HepG2 (cell line): ENCODE results near the gene ZCCHC4. TPM values are rescaled to one million over a fixed set of nuclear protein-coding genes. Genes with fewer than 3 reads are reported as not detected.
A peak's percentile ranks its signal among the peaks of the same experiment; 100 is the strongest.

Source experiments
- AHR ChIP-seq: IDR thresholded peaks from 2 replicates; pipeline ENCODE4 v1.6.1; 2018; ENCODE audit warnings: missing genetic modification reagents, missing compliant biosample characterization
- ARNTL ChIP-seq: sonication (generic); formaldehyde crosslinking; IDR thresholded peaks from 2 replicates; pipeline ENCODE4 v1.4.0; 2020; ENCODE audit warnings: mild to moderate bottlenecking, missing genetic modification reagents
- ATRX ChIP-seq: sonication (generic); formaldehyde crosslinking; IDR thresholded peaks from 2 replicates; pipeline ENCODE4 v1.4.0; 2020; ENCODE audit warnings: missing genetic modification reagents, borderline replicate concordance
- KDM4B ChIP-seq: sonication (generic); formaldehyde crosslinking; IDR thresholded peaks from 2 replicates; pipeline ENCODE4 v1.4.0; 2020; ENCODE audit warnings: missing genetic modification reagents
- KLF6 ChIP-seq: IDR thresholded peaks from 2 replicates; pipeline ENCODE4 v1.8.0; 2016; ENCODE audit warnings: missing biosample characterization, missing genetic modification reagents
- LCORL ChIP-seq, 2 experiments: fragments of 450-650 bp in 1 of 2; sonication (generic) in 1 of 2; formaldehyde crosslinking in 1 of 2; IDR thresholded peaks; 2 replicates each; pipeline versions ENCODE4 v1.5.0 to v1.6.1; 2017 to 2020; ENCODE audit warnings: antibody characterized with exemption in 1 of 2, missing genetic modification reagents in 1 of 2
- MLLT10 ChIP-seq: sonication (generic); formaldehyde crosslinking; IDR thresholded peaks from 2 replicates; pipeline ENCODE4 v1.4.0; 2020; ENCODE audit warnings: missing genetic modification reagents
- MXD1 ChIP-seq: sonication (generic); formaldehyde crosslinking; IDR thresholded peaks from 2 replicates; pipeline ENCODE4 v1.4.0; 2020; ENCODE audit warnings: mild to moderate bottlenecking, missing genetic modification reagents
- NRL ChIP-seq: sonication (generic); formaldehyde crosslinking; IDR thresholded peaks from 2 replicates; pipeline ENCODE4 v1.5.0; 2020; ENCODE audit warnings: missing genetic modification reagents, mild to moderate bottlenecking, moderate library complexity, borderline replicate concordance
- PITX1 ChIP-seq: sonication (generic); formaldehyde crosslinking; IDR thresholded peaks from 2 replicates; pipeline ENCODE4 v1.5.1; 2020; ENCODE audit warnings: mild to moderate bottlenecking, missing genetic modification reagents
- RARA ChIP-seq: IDR thresholded peaks from 2 replicates; pipeline ENCODE4 v1.6.1; 2016; ENCODE audit warnings: missing genetic modification reagents, missing compliant biosample characterization
- RBAK ChIP-seq: sonication (generic); formaldehyde crosslinking; IDR thresholded peaks from 2 replicates; pipeline ENCODE4 v1.5.1; 2020; ENCODE audit warnings: mild to moderate bottlenecking, missing genetic modification reagents
- RCOR2 ChIP-seq: IDR thresholded peaks from 2 replicates; pipeline ENCODE4 v1.6.1; 2016; ENCODE audit warnings: missing biosample characterization, missing genetic modification reagents
- REPIN1 ChIP-seq: sonication (generic); formaldehyde crosslinking; IDR thresholded peaks from 2 replicates; pipeline ENCODE4 v1.8.0; 2022; ENCODE audit warnings: missing genetic modification reagents, low read depth, mild to moderate bottlenecking, borderline replicate concordance
- SIX1 ChIP-seq: sonication (generic); formaldehyde crosslinking; IDR thresholded peaks from 2 replicates; pipeline ENCODE4 v1.4.0; 2020; ENCODE audit warnings: missing genetic modification reagents, borderline replicate concordance
- TEAD3 ChIP-seq: optimal IDR thresholded peaks from 2 replicates; pipeline ENCODE3; 2016; ENCODE audit warnings: borderline replicate concordance
- YY1 ChIP-seq: IDR thresholded peaks from 2 replicates; pipeline ENCODE4 v1.6.1; 2011; ENCODE audit warnings: low read length, low read depth, moderate library complexity, mild to moderate bottlenecking; ENCODE audit not compliant: insufficient read depth, insufficient replicate concordance
- ZBTB20 ChIP-seq: sonication (generic); formaldehyde crosslinking; IDR thresholded peaks from 2 replicates; pipeline ENCODE4 v1.8.1; 2023; ENCODE audit warnings: missing genetic modification reagents, low read depth, mild to moderate bottlenecking, borderline replicate concordance
- ZBTB33 ChIP-seq: sonication (generic); formaldehyde crosslinking; IDR thresholded peaks from 2 replicates; pipeline ENCODE4 v1.4.0; 2020; ENCODE audit warnings: missing genetic modification reagents
- ZNF234 ChIP-seq: sonication (generic); formaldehyde crosslinking; conservative IDR thresholded peaks from 2 replicates; pipeline ENCODE4 v1.5.1; 2020; ENCODE audit warnings: mild to moderate bottlenecking, missing genetic modification reagents
- ZNF30 ChIP-seq: sonication (generic); formaldehyde crosslinking; IDR thresholded peaks from 2 replicates; pipeline ENCODE4 v1.5.0; 2020; ENCODE audit warnings: mild to moderate bottlenecking, missing genetic modification reagents
- ZNF329 ChIP-seq: sonication (generic); formaldehyde crosslinking; IDR thresholded peaks from 2 replicates; pipeline ENCODE4 v1.9.0; 2021; ENCODE audit warnings: low read depth, mild to moderate bottlenecking, missing genetic modification reagents
- ZNF441 ChIP-seq: sonication (generic); formaldehyde crosslinking; IDR thresholded peaks from 2 replicates; pipeline ENCODE4 v1.7.0; 2021; ENCODE audit warnings: missing genetic modification reagents, borderline replicate concordance
- ZNF589 ChIP-seq: sonication (generic); formaldehyde crosslinking; conservative IDR thresholded peaks from 2 replicates; pipeline ENCODE4 v1.8.0; 2022; ENCODE audit warnings: mild to moderate bottlenecking, moderate library complexity, missing genetic modification reagents
- ZNF607 ChIP-seq: sonication (generic); formaldehyde crosslinking; IDR thresholded peaks from 2 replicates; pipeline ENCODE4 v1.5.1; 2020; ENCODE audit warnings: missing genetic modification reagents, mild to moderate bottlenecking, borderline replicate concordance
- ZNF616 ChIP-seq: sonication (generic); formaldehyde crosslinking; IDR thresholded peaks from 2 replicates; pipeline ENCODE4 v1.5.0; 2020; ENCODE audit warnings: low read depth, mild to moderate bottlenecking, missing genetic modification reagents
- ZNF674 ChIP-seq: sonication (generic); formaldehyde crosslinking; IDR thresholded peaks from 2 replicates; pipeline ENCODE4 v1.5.0; 2020; ENCODE audit warnings: low read depth, mild to moderate bottlenecking, missing genetic modification reagents
- ZNF776 ChIP-seq: sonication (generic); formaldehyde crosslinking; IDR thresholded peaks from 2 replicates; pipeline ENCODE4 v1.4.0; 2020; ENCODE audit warnings: mild to moderate bottlenecking, missing genetic modification reagents
- ZNF841 ChIP-seq: sonication (generic); formaldehyde crosslinking; IDR thresholded peaks from 2 replicates; pipeline ENCODE4 v1.8.1; 2023; ENCODE audit warnings: missing genetic modification reagents, borderline replicate concordance
- polyA plus RNA-seq, 8 experiments: library from polyadenylated mRNA; depleted of rRNA in 3 of 8; stranded (reverse) in 7 of 8; unstranded in 1 of 8; fragments of >200 nt; fragmentation: Illumina TruSeq in 4 of 8; extraction: Trizol in 4 of 8; gene quantifications; 2 replicates each; pipeline versions ENCODE4 v1.2.1 to v1.2.3, GENCODE V29; 2011 to 2016; ENCODE audit warnings: low read depth in 4 of 8, missing spikeins in 1 of 8, mixed read lengths in 1 of 8; ENCODE audit not compliant: insufficient read depth in 1 of 8
- total RNA-seq, 5 experiments: library from RNA; depleted of rRNA; stranded (reverse); fragments of >200 nt; fragmentation: Illumina TruSeq; extraction: Trizol; gene quantifications; 2 replicates each; pipeline ENCODE4 v1.2.3, GENCODE V29; 2016; ENCODE audit warnings: low read depth in 1 of 5

The ZCCHC4 gene
- total and polyA plus RNA-seq, 2 of the 13 experiments (the other 11 are each of a cell fraction or from before 2014, with no cell fraction given), result 13.2 to 15.0 TPM

GRCh38 chr4:25312496-25313200, at the start of gene ZCCHC4 (continued):
- no peak for TF ChIP-seq LCORL (IDR thresholded peaks at IDR 0.05)
- TF ChIP-seq LCORL (CRISPR knock-in tag; IDR thresholded peaks at IDR 0.05), result no peak; the same call in 1 of the 2 replicates
- TF ChIP-seq ZNF441 (CRISPR knock-in tag), result no peak; the same call in 1 of the 2 replicates
- TF ChIP-seq ZNF607, result peak; percentile 81; the same call in 1 of the 2 replicates
- TF ChIP-seq ARNTL (CRISPR knock-in tag), result no peak; the same call in 1 of the 2 replicates
- peak; percentile 90; the same call in 1 of the 2 replicates for TF ChIP-seq KLF6
- TF ChIP-seq SIX1, result 0 out of 2 replicates have a peak, but pooled peaks have one; percentile 51
- peak; percentile 85 for TF ChIP-seq ZBTB33 (CRISPR knock-in tag)
- TF ChIP-seq ZNF329 (CRISPR knock-in tag), result no peak
- peak; percentile 99 for TF ChIP-seq YY1
- no peak for TF ChIP-seq ATRX (CRISPR knock-in tag)
- TF ChIP-seq REPIN1, result peak; percentile 98
- TF ChIP-seq ZBTB20 (CRISPR knock-in tag), result peak; percentile 32; the same call in 1 of the 2 replicates
- TF ChIP-seq AHR (CRISPR knock-in tag), result peak; percentile 95
- TF ChIP-seq RCOR2, result peak; percentile 91
- no peak for TF ChIP-seq RARA
- TF ChIP-seq ZNF616 (CRISPR knock-in tag), result peak; percentile 70; the same call in 1 of the 2 replicates
- no peak for TF ChIP-seq ZNF841 (CRISPR knock-in tag)
- peak; percentile 65; the same call in 1 of the 2 replicates for TF ChIP-seq ZNF589 (CRISPR knock-in tag)
- peak; percentile 84; the same call in 1 of the 2 replicates for TF ChIP-seq NRL (CRISPR knock-in tag)
- TF ChIP-seq ZNF776 (CRISPR knock-in tag), result peak; percentile 57; the same call in 1 of the 2 replicates
- TF ChIP-seq PITX1 (CRISPR knock-in tag), result no peak; the same call in 1 of the 2 replicates
- peak; percentile 74; the same call in 1 of the 2 replicates for TF ChIP-seq MXD1 (CRISPR knock-in tag)
- peak; percentile 85; the same call in 1 of the 2 replicates for TF ChIP-seq KDM4B (CRISPR knock-in tag)
- TF ChIP-seq ZNF30, result no peak
- peak; percentile 95 for TF ChIP-seq TEAD3 (CRISPR knock-in tag)
- TF ChIP-seq ZNF234 (CRISPR knock-in tag), result no peak
- TF ChIP-seq MLLT10, result no peak
- no peak for TF ChIP-seq ZNF674 (CRISPR knock-in tag)
- no peak for TF ChIP-seq RBAK (CRISPR knock-in tag)
